Parathyroid adenoma (tissue), 2 donors: ENCODE results near the gene RERE.

ENCODE experiments used
- H2AFZ ChIP-seq: fragments of 300-600 bp; sonication (generic); one replicate; pipeline ENCODE4 v1.7.0; 2017; ENCODE audit warnings: antibody characterized with exemption, mild to moderate bottlenecking
- H3K27ac ChIP-seq: fragments of 300-600 bp; sonication (generic); one replicate; pipeline ENCODE4 v1.7.0; 2017
- H3K27me3 ChIP-seq: fragments of 300-600 bp; sonication (generic); one replicate; pipeline ENCODE4 v1.7.0; 2017; ENCODE audit warnings: low read length; ENCODE audit not compliant: control insufficient read depth, insufficient read depth
- H3K36me3 ChIP-seq: fragments of 300-600 bp; sonication (generic); one replicate; pipeline ENCODE4 v1.7.0; 2017; ENCODE audit warnings: low read length; ENCODE audit not compliant: control insufficient read depth, insufficient read depth
- H3K4me1 ChIP-seq: fragments of 300-600 bp; sonication (generic); one replicate; pipeline ENCODE4 v1.7.0; 2017; ENCODE audit warnings: control low read depth
- H3K4me2 ChIP-seq: fragments of 300-600 bp; sonication (generic); one replicate; pipeline ENCODE4 v1.7.0; 2017; ENCODE audit warnings: low read length
- H3K4me3 ChIP-seq: fragments of 300-600 bp; sonication (generic); one replicate; pipeline ENCODE4 v1.7.0; 2017; ENCODE audit warnings: low read depth, low read length
- H3K79me2 ChIP-seq: fragments of 300-600 bp; sonication (generic); one replicate; pipeline ENCODE4 v1.7.0; 2017; ENCODE audit warnings: control low read depth
- H3K9ac ChIP-seq: fragments of 300-600 bp; sonication (generic); one replicate; pipeline ENCODE4 v1.7.0; 2017; ENCODE audit warnings: mild to moderate bottlenecking
- H3K9me3 ChIP-seq: fragments of 300-600 bp; sonication (generic); one replicate; pipeline ENCODE4 v1.7.0; 2017; ENCODE audit warnings: low read length; ENCODE audit not compliant: control insufficient read depth
- CTCF ChIP-seq: fragments of 300-600 bp; sonication (generic); IDR thresholded peaks from one replicate; pipeline ENCODE4 v1.7.0; 2017; ENCODE audit warnings: antibody characterized with exemption, mild to moderate bottlenecking
- donor health status: primary hyperparathyroidism.

RERE gene

DNA sequence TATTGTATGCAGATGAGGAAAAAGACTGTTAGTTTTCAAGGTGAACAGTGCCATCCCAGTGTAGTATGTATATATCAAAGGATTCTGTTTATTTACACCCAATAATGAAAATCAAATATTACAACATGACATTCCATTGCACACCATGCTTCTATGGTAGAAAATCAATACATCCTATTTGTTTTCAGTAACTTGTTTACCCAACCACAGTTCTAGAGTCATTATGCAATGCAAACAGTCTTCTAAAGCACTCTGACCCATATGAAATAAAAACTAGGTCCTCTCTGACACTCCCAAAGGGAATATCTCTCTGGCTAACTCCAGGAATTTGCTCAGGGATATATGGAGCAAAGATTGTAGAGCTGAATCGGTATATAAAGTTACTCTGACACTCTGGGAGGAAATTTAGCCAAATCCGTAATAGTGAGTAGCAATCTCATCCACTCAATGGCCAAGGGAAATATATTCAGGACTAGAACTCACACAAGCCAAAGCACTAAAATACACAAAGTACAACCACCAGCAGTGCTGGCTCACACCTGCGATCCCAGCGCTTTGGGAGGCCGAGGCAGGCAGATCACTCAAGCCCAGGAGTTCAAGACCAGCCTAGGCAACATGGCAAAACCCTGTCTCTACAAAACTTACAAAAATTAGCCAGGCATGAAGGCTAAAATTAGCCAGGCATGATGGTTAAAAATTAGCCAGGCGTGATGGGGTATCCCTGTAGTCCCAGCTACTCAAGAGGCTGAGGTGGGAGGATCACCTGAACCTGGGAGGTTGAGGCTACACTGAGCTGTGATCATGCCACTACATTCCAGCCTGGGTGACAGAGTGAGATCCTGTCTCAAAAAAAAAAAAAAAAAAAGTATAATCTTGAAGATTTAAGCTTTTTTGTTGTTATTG, 75.2 kb downstream of the RERE start:
- Histone ChIP-seq H3K9ac (no peak overlapping the region), H3K79me2 (peaks cover 19% of the 10 kb centered on the region), H3K27ac (no peak overlapping the region), H2AFZ (no peak overlapping the region), H3K36me3 (no peaks in the 10 kb centered on the region), H3K4me3 (no peak overlapping the region), H3K9me3 (no peaks in the 10 kb centered on the region), H3K4me2 (no peak overlapping the region), H3K4me1 (no peaks in the 10 kb centered on the region), H3K27me3 (no peaks in the 10 kb centered on the region)
- no peak for TF ChIP-seq CTCF

- Histone ChIP-seq H3K9ac (no peak overlapping the region), H3K9me3 (no peaks in the 10 kb centered on the region), H3K36me3 (no peaks in the 10 kb centered on the region), H3K4me3 (no peak overlapping the region), H3K79me2 (peaks cover 13% of the 10 kb centered on the region), H3K27me3 (no peaks in the 10 kb centered on the region), H3K4me2 (no peak overlapping the region), H3K27ac (no peak overlapping the region), H3K4me1 (no peaks in the 10 kb centered on the region), H2AFZ (no peak overlapping the region)
- no peak for TF ChIP-seq CTCF
These were observed 77.4 kb downstream of the RERE start for GRCh38 chr1:8740034-8740449.

DNA sequence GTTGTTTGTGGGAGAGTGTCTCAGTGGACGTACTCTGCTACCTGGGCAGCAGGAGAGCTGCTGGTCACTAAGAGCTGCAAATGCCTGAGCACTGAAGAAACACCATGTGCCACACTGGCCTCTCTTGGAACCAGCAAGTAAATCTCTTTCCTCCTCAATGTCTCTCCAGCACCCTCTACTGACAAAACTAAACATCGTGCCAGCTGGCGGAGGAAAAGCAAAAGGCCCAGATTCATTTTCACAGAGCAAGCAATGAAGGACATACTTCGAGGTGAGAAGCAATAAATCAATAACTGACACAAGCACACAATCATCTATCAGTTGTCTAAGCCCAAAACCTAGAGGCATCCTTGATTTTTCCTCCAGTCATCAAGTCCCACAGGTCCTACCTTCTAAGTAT, 78.1 kb downstream of the RERE start:
- H3K27ac ChIP-seq, result no peak overlapping the region
- no peaks in the 10 kb centered on the region for H3K9me3 ChIP-seq
- H3K36me3 ChIP-seq, result no peaks in the 10 kb centered on the region
- H2AFZ ChIP-seq, result no peak overlapping the region
- H3K4me3 ChIP-seq, result no peak overlapping the region
- H3K4me2 ChIP-seq, result no peak overlapping the region
- H3K9ac ChIP-seq, result no peak overlapping the region
- H3K27me3 ChIP-seq, result no peaks in the 10 kb centered on the region
- TF ChIP-seq CTCF, result no peak
- no peaks in the 10 kb centered on the region for H3K4me1 ChIP-seq
- H3K79me2 ChIP-seq, result peaks cover 13% of the 10 kb centered on the region

DNA sequence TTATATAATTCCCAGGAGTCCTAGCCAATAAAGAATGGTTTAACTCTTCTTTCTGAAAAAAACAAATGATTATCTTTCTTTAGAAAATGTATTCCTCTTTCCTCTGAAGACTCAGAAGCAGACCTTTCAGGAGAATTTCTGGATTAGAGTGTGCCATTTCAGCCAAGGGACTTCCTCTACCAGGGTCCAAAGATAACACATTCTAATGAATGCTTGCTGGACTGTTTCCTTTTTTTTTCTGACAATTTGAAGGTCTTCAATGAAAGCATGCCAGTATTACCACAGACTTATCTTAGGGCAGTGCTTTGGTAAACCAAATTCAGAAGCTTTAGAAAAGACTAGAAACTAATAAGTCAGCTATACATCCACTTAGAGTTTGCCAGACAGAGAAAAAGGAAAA, 80.5 kb downstream of the RERE start:
- Histone ChIP-seq H3K27me3 (no peaks in the 10 kb centered on the region), H3K27ac (no peak overlapping the region), H3K4me3 (no peak overlapping the region)

More for the DNA sequence above, 80.5 kb downstream of the RERE start:
- H3K36me3 ChIP-seq, result no peaks in the 10 kb centered on the region
- no peaks in the 10 kb centered on the region for H3K4me1 ChIP-seq
- H3K79me2 ChIP-seq, result peaks cover 13% of the 10 kb centered on the region
- H3K9me3 ChIP-seq, result no peaks in the 10 kb centered on the region
- H2AFZ ChIP-seq, result no peak overlapping the region
- H3K9ac ChIP-seq, result no peak overlapping the region
- H3K4me2 ChIP-seq, result no peak overlapping the region
- no peak for TF ChIP-seq CTCF
